GM18498 (cell line): ENCODE data around the gene ALDH1L2.
"Not testable (repeated sequence)": the region's sequence is repeated elsewhere in the genome, so short reads cannot be mapped to it uniquely, and the experiment has no call there.

ENCODE experiments used
- ATAC-seq: cut with Tn5 transposase; IDR thresholded peaks from one replicate; pipeline ENCODE4 v1.9.1; 2021; ENCODE audit warnings: mild to moderate bottlenecking, moderate library complexity; ENCODE audit not compliant: unreplicated experiment

The ALDH1L2 gene

DNA sequence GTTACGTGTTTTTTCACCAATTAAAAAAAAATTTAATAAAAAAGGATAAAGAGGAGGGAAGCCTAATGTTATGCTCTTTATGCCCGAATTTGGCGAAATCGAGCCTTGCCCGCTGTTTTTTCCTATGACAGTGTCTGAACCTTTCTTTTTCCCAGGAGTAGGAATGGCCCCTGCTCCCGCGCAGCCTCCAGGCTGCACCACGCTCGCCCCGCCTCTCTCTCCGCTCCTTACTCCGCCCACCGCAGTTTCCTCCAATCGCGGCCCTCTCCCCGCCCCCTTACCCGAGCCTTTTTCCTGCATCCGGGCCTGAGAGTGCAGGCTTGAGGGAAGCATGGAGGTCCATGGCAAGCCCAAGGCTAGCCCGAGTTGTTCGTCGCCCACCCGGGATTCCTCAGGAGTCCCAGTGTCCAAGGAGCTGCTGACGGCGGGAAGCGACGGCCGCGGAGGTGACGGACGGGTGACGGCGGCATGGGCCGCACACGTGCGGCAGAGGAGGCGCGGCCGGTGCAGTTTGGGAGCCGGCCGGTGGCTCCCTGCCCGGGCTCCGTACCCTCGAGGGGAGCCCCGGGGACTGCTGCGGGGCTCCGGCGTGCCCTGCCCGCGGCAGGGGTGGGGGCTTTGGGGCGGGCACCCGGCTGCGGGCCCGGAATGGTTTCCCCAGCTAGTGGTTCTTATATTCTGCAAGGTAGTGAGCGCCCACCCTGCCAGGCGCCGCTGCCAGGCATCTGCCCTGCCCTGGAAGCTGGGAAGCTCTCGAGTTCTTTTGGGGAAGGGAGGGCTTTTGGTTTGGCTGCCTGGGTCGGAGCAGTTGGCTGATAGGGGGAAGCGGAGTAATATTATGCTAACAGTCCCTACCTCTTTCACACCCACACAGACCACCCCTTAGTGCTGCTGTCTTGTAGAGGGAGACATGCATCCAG lies 98.0 kb downstream of the ALDH1L2 start, which contains the start of gene NOPCHAP1:
Gene NOPCHAP1, plus strand, starts transcription at position 295 of the 920 bp plus-strand sequence. Its CDS starts 37 bp downstream, at position 332.
- peak; percentile 97 for ATAC-seq

DNA sequence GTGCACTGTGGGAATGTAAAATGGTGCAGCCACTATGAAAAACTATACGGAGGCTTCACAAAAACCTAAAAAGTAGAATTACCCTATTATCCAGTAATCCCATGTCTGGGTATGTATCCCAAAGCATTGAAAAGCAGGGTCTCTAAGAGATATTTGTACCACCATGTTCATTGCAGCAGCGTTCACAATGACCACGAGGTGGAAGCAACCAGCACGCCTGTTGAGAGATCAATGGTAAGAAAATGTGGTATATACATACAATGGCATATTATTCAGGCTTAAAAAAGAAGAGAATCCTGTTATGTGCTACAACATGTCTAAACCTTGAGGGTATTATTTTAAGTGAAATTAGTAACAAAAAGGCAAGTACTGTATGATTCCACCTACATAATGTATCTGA lies 99.1 kb downstream of the ALDH1L2 start:
- ATAC-seq = no peak

DNA sequence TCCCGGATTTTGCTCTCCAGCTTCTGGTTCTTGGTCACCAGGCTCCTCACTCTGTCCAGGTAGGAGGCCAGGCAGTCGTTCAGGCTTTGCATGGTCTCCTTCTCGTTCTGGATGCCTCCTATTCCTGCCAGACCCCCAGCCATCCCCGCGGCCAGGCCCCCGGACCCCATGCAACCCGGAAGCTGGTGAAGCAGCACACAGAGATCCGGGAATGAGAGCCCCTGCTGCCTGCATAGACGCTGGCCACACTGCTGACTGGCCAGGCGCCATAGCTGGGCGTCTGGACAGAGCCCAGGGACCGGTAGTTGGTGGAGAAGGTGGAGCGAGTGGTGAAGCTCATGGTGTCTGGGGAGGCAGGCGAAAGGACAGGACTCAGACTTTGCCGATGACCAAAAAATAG lies 106.6 kb downstream of the ALDH1L2 start:
- not testable (repeated sequence) for ATAC-seq

DNA sequence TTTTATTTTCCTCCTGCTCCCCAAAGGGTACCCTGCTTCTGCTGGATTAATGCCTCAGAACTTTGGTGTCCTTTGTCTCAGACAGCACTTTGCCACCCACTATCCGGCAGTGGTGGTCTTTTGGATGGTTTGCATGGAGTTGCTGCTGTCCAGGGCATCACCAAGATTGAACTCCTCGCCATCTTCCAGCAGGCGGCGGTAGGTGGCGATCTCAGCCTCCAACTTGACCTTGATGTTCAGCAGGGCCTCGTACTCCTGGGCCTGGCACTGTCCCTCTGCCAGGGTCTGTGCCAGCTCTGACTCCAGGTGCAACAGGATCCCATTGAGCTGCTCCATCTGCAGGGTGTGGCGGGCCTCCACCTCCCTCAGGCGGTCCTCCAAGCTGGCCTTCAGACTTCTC lies 107.6 kb downstream of the ALDH1L2 start:
- no peak for ATAC-seq

DNA sequence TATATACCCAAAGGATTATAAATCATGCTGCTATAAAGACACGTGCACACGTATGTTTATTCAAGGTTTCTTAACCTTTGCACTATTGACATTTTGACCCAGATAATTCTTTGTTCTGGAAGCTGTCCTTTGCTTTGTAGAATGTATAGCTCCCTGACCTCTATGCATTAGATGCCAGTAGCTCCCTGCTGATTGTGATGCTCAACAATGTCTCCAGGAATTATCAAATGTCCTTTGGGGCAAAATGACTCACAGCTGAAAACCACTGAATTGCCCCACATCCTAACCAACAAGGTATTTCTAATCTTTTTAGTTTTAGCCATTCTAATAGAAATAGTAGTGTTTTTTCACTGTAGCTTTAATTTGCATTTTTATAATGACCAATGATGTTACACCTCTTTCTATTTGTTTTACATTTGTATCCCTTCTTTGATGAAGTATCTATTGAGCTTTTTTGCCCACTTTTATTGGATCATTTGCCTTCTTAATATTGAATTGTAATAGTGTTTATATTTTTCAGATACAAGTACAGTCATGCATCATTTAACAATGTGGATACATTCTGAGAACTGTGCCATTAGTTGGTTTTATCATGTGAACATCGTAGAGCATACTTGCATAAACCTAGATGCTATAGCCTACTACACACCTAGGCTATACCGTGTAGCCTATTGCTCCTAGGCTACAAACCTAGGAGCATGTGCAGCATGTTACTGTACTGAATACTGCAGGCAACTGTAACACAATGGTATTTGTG lies 108.5 kb downstream of the ALDH1L2 start:
- no peak for ATAC-seq

DNA sequence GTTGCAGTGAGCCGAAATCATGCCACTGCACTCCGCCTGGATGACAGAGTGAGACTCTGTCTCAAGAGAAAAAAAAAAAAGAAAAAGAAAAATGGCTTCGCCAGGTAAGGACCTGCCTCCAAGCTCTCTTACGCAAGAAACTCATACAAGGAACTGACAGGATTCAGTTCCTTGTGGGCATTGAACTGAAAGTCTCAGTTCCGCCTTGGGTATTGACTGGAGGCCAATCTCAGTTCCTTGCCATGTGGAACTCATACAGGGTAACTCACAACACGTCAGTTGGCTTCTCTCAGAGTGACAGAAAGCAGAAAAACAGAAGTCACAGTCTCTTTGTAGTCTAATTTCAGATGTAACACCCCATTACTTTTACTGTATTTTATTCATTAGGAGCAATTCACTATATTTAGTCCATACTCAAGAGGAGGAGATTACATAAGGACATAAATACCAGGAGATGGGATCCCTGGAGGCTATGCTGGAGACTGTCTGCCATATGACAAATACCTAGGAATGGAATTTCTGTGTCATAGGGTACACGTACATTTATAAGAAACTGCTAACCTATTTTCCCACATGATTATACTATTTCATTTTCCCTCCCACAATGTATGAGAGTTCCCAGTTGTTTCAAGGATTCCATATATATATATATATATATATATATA lies 109.5 kb downstream of the ALDH1L2 start:
- ATAC-seq = peak; percentile 99

DNA sequence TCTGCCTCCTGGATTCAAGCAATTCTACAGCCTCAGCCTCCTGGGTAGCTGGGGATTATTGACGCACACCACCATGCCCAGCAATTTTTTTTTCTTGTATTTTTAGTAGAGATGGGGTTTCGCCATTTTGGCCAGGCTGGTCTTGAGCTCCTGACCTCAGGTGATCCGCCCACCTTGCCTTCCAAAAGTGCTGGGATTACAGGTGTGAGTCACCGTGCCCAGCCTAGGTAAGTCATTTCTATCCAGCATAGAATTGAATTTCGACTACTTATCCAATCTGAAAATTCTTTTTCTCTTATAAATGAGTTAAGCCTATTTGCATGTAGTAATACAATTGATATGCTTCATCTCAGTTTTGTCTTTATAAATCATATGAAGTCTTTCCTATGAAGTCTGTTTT lies 111.0 kb downstream of the ALDH1L2 start:
- ATAC-seq = no peak

DNA sequence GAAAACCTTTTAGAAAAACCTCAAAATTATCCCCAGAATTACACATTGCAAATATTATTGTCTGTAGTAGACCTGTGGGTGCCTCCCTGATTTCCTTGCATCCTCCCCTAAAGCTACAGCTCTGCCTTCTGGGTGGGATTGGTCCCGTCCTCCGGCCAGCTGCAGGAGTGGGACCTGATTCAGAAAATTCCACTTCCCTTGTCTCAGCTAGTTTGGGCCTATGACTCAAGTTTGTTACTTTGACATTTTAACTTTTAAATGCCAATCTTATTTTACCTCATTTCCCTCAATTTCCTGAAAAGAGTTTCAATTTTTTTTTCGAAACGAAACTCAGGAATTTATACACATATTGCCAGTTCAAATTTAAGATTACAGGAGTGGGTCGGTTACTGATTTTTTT lies 113.0 kb downstream of the ALDH1L2 start:
- ATAC-seq = no peak
